HCT116 (cell line): Measurements from ENCODE around the gene MIDN. TPM values are rescaled to one million over a fixed set of nuclear protein-coding genes. Genes with fewer than 3 reads are reported as not detected.

ENCODE experiments used
- ATAC-seq: fragments of 200-7000 bp; cut with Tn5 transposase; 2 replicates; pipeline ENCODE4 v1.9.1; 2020; ENCODE audit warnings: mild to moderate bottlenecking, moderate library complexity
- BruUV-seq: library from RNA; stranded (reverse); fragments of 400-500 nt; replicated peaks from 2 replicates; lab custom pipeline; 2021; lab: Mats Ljungman, UMichigan
- CTCF ChIA-PET: fragments of 300-600 bp; sonication (Branson Sonifier 250); formaldehyde crosslinking; loops from one replicate; lab custom pipeline; 2021; ENCODE audit warnings: antibody characterized with exemption; lab: Charles Lee
- POLR2A ChIA-PET: fragments of 300-600, 350-600 bp; sonication (Branson Sonifier 250); formaldehyde crosslinking; loops from one replicate; lab custom pipeline; 2021; ENCODE audit warnings: antibody characterized with exemption; lab: Charles Lee
- RAD21 ChIA-PET, 2 experiments: fragments of 300-600 bp; sonication (Branson Sonifier 250); formaldehyde crosslinking; loops; one replicate each; lab custom pipeline; 2023; ENCODE audit warnings: low total read pairs in 2 of 2; ENCODE audit not compliant: uncharacterized antibody in 2 of 2, unreplicated experiment in 2 of 2, low non-redundant PET in 1 of 2; lab: Charles Lee
- DNase-seq: peaks from one replicate; pipeline ENCODE4 v3.0.0-alpha.2; 2010; ENCODE audit warnings: low read depth, low spot score
- H2AFZ ChIP-seq: fragments of 200-600 bp; shearing (Covaris generic), sonication (generic); 2 replicates; pipeline ENCODE4 v1.6.1; 2017; ENCODE audit warnings: low read depth, mixed run types, mixed read lengths, antibody characterized with exemption, low read length; ENCODE audit not compliant: poor library complexity, severe bottlenecking
- H3K27ac ChIP-seq: 2 replicates; pipeline ENCODE4 v1.5.1; 2012; ENCODE audit warnings: low read depth, low read length
- H3K27me3 ChIP-seq: fragments of 200-600 bp; sonication (generic); 2 replicates; pipeline ENCODE4 v1.6.1; 2016; ENCODE audit warnings: mixed run types, low read length, mixed read lengths; ENCODE audit not compliant: insufficient read depth
- H3K36me3 ChIP-seq, 2 experiments: fragments of 200-500 bp in 1 of 2; fragments of 200-600 bp in 1 of 2; sonication (Bioruptor generic) in 1 of 2; sonication (generic) in 1 of 2; 2 replicates each; pipeline versions ENCODE4 v1.5.1 to v1.6.1; 2014 to 2016; ENCODE audit warnings: low read length in 2 of 2, inconsistent platforms in 1 of 2, mixed read lengths in 1 of 2, mixed run types in 1 of 2; ENCODE audit not compliant: insufficient read depth in 2 of 2, control insufficient read depth in 1 of 2
- H3K4me1 ChIP-seq, 2 experiments: fragments of 200-600 bp in 1 of 2; sonication (generic) in 1 of 2; 2 replicates each; pipeline versions ENCODE4 v1.5.1 to v1.6.1; 2012 to 2017; ENCODE audit warnings: low read length in 2 of 2, inconsistent platforms in 1 of 2, mild to moderate bottlenecking in 1 of 2, mixed read lengths in 1 of 2, mixed run types in 1 of 2, moderate library complexity in 1 of 2; ENCODE audit not compliant: insufficient read depth in 2 of 2, control insufficient read depth in 1 of 2
- H3K4me2 ChIP-seq: fragments of 200-600 bp; sonication (generic); 2 replicates; pipeline ENCODE4 v1.6.1; 2017; ENCODE audit warnings: mixed run types, low read length, mixed read lengths
- H3K4me3 ChIP-seq, 2 experiments: fragments of 200-600 bp in 1 of 2; sonication (generic) in 1 of 2; replicated peaks in 1 of 2; 2 replicates each; pipeline ENCODE4 v1.5.1; 2011 to 2016; ENCODE audit warnings: low read length in 2 of 2, control low read depth in 1 of 2, low read depth in 1 of 2, mild to moderate bottlenecking in 1 of 2, mixed read lengths in 1 of 2, mixed run types in 1 of 2
- H3K79me2 ChIP-seq: fragments of 200-600 bp; sonication (generic); 2 replicates; pipeline ENCODE4 v1.6.1; 2017; ENCODE audit warnings: mild to moderate bottlenecking, mixed run types, low read length, moderate library complexity, mixed read lengths; ENCODE audit not compliant: insufficient read depth
- H3K9ac ChIP-seq: fragments of 200-600 bp; sonication (generic); 2 replicates; pipeline ENCODE4 v1.6.1; 2016; ENCODE audit warnings: low read length, mixed read lengths
- H3K9me2 ChIP-seq: fragments of 200-600 bp; sonication (generic), shearing (Covaris generic); 2 replicates; pipeline ENCODE4 v1.6.1; 2017; ENCODE audit warnings: mixed run types, mild to moderate bottlenecking, moderate library complexity; ENCODE audit not compliant: insufficient read depth
- H3K9me3 ChIP-seq, 2 experiments: fragments of 200-500 bp in 1 of 2; fragments of 200-600 bp in 1 of 2; sonication (Bioruptor generic) in 1 of 2; sonication (generic) in 1 of 2; 2 replicates each; pipeline ENCODE4 v1.6.1; 2014 to 2017; ENCODE audit warnings: low read length in 2 of 2, mixed read lengths in 2 of 2, inconsistent platforms in 1 of 2, low read depth in 1 of 2, mild to moderate bottlenecking in 1 of 2, mixed run types in 1 of 2, moderate library complexity in 1 of 2; ENCODE audit not compliant: control insufficient read depth in 1 of 2, insufficient read depth in 1 of 2
- H4K20me1 ChIP-seq: fragments of 200-600 bp; sonication (generic), shearing (Covaris generic); 2 replicates; pipeline ENCODE4 v1.6.1; 2017; ENCODE audit warnings: mixed run types, mild to moderate bottlenecking, moderate library complexity; ENCODE audit not compliant: insufficient read depth
- CBX3 ChIP-seq: IDR thresholded peaks from 2 replicates; pipeline ENCODE4 v1.6.1; 2012; ENCODE audit warnings: low read depth
- EGR1 ChIP-seq: IDR thresholded peaks from 2 replicates; pipeline ENCODE4 v1.6.1; 2012; ENCODE audit warnings: low read depth
- ELF1 ChIP-seq: IDR thresholded peaks from 2 replicates; pipeline ENCODE4 v1.6.1; 2012; ENCODE audit warnings: low read depth, borderline replicate concordance
- EZH2 ChIP-seq: fragments of 200-600 bp; sonication (generic); IDR thresholded peaks from 2 replicates; pipeline ENCODE4 v1.6.1; 2017; ENCODE audit warnings: antibody characterized with exemption, mixed run types
- EZH2phosphoT487 ChIP-seq: fragments of 200-600 bp; IDR thresholded peaks from 2 replicates; pipeline ENCODE4 v1.6.1; 2018; ENCODE audit warnings: antibody characterized with exemption, borderline replicate concordance
- FOSL1 ChIP-seq: IDR thresholded peaks from 2 replicates; pipeline ENCODE4 v1.6.1; 2012; ENCODE audit warnings: low read depth
- JUND ChIP-seq: IDR thresholded peaks from 2 replicates; pipeline ENCODE4 v1.6.1; 2012
- POLR2A ChIP-seq: IDR thresholded peaks from 2 replicates; pipeline ENCODE4 v1.7.0; 2011; ENCODE audit warnings: borderline replicate concordance; ENCODE audit not compliant: insufficient read depth, insufficient read length; ENCODE audit errors: extremely low read depth
- POLR2AphosphoS5 ChIP-seq: IDR thresholded peaks from 2 replicates; pipeline ENCODE4 v1.6.1; 2011; ENCODE audit warnings: mild to moderate bottlenecking, low read depth, low read length, moderate library complexity
- RAD21 ChIP-seq: IDR thresholded peaks from 2 replicates; pipeline ENCODE4 v1.6.1; 2012; ENCODE audit warnings: low read depth, mild to moderate bottlenecking
- SIN3A ChIP-seq: IDR thresholded peaks from 2 replicates; pipeline ENCODE4 v1.6.1; 2012; ENCODE audit warnings: low read depth
- SP1 ChIP-seq: IDR thresholded peaks from 2 replicates; pipeline ENCODE4 v1.6.1; 2012; ENCODE audit warnings: low read depth
- TCF7L2 ChIP-seq: IDR thresholded peaks from 2 replicates; pipeline ENCODE4 v1.7.0; 2011; ENCODE audit warnings: borderline replicate concordance, inconsistent platforms; ENCODE audit not compliant: insufficient read depth, insufficient read length; ENCODE audit errors: extremely low read depth
- YY1 ChIP-seq: IDR thresholded peaks from 2 replicates; pipeline ENCODE4 v1.6.1; 2011; ENCODE audit warnings: low read length, low read depth, moderate library complexity, mild to moderate bottlenecking; ENCODE audit not compliant: insufficient replicate concordance; ENCODE audit errors: extremely low read depth
- ZFX ChIP-seq: fragments of 450-650 bp; IDR thresholded peaks from 2 replicates; pipeline ENCODE4 v1.6.1; 2017
- ZNF274 ChIP-seq: fragments of 200-500 bp; sonication (Bioruptor generic); IDR thresholded peaks from 2 replicates; pipeline ENCODE4 v1.6.1; 2014; ENCODE audit warnings: mild to moderate bottlenecking, low read depth, low read length, inconsistent platforms
- intact Hi-C: fragments of 100-400 bp; cut with micrococcal nuclease; formaldehyde crosslinking; loops from 2 replicates; pipeline ENCODE4 v1.10.0; 2022
- total RNA-seq: library from RNA; stranded (reverse); gene quantifications from one replicate; pipeline ENCODE4 v1.2.1, GENCODE V29; 2021; ENCODE audit not compliant: unreplicated experiment
- TF ChIP-seq, protein P1 (sequence below): IDR thresholded peaks from 2 replicates; pipeline ENCODE4 v1.6.1; 2012
- TF ChIP-seq, protein P2 (sequence below): IDR thresholded peaks from 2 replicates; pipeline ENCODE4 v1.6.1; 2011; ENCODE audit warnings: mild to moderate bottlenecking, low read length, moderate library complexity; ENCODE audit not compliant: insufficient replicate concordance; ENCODE audit errors: extremely low read depth
- TF ChIP-seq, protein P3 (sequence below), 3 experiments: fragments of 200-600 bp in 1 of 3; sonication (generic) in 1 of 3; IDR thresholded peaks in 2 of 3; conservative IDR thresholded peaks in 1 of 3; 2 replicates each; pipeline ENCODE4 v1.5.1; 2012 to 2017; ENCODE audit warnings: low read depth in 2 of 3, low read length in 2 of 3, antibody characterized with exemption in 1 of 3, borderline replicate concordance in 1 of 3, control low read depth in 1 of 3, mild to moderate bottlenecking in 1 of 3, mixed read lengths in 1 of 3, mixed run types in 1 of 3, moderate library complexity in 1 of 3; ENCODE audit not compliant: insufficient read depth in 1 of 3
- TF ChIP-seq, protein P4 (sequence below): IDR thresholded peaks from 2 replicates; pipeline ENCODE4 v1.6.1; 2012

MIDN gene
- total RNA-seq, 1 experiment from 2014 or later, result 146 TPM

DNA sequence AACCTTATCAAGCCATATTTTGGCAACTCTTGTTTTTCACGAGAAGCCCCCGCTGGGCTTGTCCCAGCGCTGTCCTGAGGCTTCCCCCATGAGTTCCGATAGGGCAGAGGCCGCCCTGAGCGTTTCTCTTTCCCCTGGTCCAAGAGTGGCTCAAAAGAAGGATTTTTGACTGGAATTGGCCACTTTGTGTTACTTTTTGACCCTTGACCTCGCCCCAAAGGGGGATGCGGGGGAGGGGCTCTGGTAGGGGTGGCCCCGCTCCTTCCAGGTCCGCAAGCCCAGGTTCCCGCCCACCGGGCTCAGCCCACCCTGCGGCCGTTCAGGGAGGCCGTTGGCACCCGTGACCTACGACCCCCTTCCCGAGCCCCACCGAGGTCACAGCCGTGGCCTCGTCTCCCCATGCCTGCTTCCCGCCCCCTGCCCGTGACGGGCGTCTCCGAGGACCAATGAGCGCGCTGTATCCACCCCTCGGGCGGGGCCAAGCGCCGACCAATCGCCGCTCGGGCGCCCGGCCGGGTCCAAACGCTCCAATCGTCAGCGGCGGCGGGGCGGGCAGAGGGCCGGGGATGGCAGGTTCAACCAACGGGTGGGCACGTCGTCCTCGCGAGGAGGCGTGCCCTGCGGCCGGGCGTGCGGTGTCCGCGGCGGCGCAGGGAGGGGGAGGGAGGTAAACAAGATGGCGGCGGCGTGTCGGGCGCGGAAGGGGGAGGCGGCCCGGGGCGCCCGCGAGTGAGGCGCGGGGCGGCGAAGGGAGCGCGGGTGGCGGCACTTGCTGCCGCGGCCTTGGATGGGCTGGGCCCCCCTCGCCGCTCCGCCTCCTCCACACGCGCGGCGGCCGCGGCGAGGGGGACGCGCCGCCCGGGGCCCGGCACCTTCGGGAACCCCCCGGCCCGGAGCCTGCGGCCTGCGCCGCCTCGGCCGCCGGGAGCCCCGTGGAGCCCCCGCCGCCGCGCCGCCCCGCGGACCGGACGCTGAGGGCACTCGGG lies 43.0 kb upstream of the MIDN start, which contains the start of gene STK11:
STK11 (plus strand) TSS at position 665 of the 986 bp plus-strand sequence. CDS start 1,136 bp downstream, outside the sequence.
- Histone ChIP-seq H3K27ac (peak within 1 kb of the TSS; percentile 94), H3K9me3 (no peaks in the 10 kb centered on the region), H3K9me2 (no peaks in the 10 kb centered on the region), H2AFZ (no peak within 1 kb of the TSS), H3K36me3 (peaks cover 0 to 16% of the 10 kb centered on the region in 2 experiments; a peak in 2 of 4 replicates), H3K4me1 (peaks cover 38 to 47% of the 10 kb centered on the region in 2 experiments), H3K4me3 (peak within 1 kb of the TSS; percentile 82), H3K79me2 (peaks cover 43% of the 10 kb centered on the region), H3K9ac (peak within 1 kb of the TSS; percentile 85), H4K20me1 (no peaks in the 10 kb centered on the region), H3K4me2 (peak within 1 kb of the TSS; percentile 89), H3K27me3 (no peaks in the 10 kb centered on the region)
- ChIA-PET CTCF (no interaction called here), RAD21 (no interaction called here), POLR2A (no interaction called here)
- peak; percentile 89 for DNase-seq
- peak; percentile 98 for ATAC-seq
- no TSS peak for BruUV-seq
- intact Hi-C loops, result no loop called here
- TF ChIP-seq, protein P1, sequence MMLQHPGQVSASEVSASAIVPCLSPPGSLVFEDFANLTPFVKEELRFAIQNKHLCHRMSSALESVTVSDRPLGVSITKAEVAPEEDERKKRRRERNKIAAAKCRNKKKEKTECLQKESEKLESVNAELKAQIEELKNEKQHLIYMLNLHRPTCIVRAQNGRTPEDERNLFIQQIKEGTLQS, result no peak
- TF ChIP-seq SIN3A (no peak), SP1 (peak; percentile 98), ELF1 (no peak), JUND (no peak), RAD21 (no peak), FOSL1 (no peak), EGR1 (peak; percentile 50; the same call in 1 of the 2 replicates), CBX3 (no peak), EZH2 (no peak), ZFX (peak; percentile 77), TCF7L2 (no peak), ZNF274 (no peak), YY1 (peak; percentile 93), EZH2phosphoT487 (no peak), POLR2AphosphoS5 (peak; percentile 67), POLR2A (no peak)
- TF ChIP-seq, protein P2, sequence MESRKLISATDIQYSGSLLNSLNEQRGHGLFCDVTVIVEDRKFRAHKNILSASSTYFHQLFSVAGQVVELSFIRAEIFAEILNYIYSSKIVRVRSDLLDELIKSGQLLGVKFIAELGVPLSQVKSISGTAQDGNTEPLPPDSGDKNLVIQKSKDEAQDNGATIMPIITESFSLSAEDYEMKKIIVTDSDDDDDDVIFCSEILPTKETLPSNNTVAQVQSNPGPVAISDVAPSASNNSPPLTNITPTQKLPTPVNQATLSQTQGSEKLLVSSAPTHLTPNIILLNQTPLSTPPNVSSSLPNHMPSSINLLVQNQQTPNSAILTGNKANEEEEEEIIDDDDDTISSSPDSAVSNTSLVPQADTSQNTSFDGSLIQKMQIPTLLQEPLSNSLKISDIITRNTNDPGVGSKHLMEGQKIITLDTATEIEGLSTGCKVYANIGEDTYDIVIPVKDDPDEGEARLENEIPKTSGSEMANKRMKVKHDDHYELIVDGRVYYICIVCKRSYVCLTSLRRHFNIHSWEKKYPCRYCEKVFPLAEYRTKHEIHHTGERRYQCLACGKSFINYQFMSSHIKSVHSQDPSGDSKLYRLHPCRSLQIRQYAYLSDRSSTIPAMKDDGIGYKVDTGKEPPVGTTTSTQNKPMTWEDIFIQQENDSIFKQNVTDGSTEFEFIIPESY, result peak; percentile 47
- TF ChIP-seq, protein P3, sequence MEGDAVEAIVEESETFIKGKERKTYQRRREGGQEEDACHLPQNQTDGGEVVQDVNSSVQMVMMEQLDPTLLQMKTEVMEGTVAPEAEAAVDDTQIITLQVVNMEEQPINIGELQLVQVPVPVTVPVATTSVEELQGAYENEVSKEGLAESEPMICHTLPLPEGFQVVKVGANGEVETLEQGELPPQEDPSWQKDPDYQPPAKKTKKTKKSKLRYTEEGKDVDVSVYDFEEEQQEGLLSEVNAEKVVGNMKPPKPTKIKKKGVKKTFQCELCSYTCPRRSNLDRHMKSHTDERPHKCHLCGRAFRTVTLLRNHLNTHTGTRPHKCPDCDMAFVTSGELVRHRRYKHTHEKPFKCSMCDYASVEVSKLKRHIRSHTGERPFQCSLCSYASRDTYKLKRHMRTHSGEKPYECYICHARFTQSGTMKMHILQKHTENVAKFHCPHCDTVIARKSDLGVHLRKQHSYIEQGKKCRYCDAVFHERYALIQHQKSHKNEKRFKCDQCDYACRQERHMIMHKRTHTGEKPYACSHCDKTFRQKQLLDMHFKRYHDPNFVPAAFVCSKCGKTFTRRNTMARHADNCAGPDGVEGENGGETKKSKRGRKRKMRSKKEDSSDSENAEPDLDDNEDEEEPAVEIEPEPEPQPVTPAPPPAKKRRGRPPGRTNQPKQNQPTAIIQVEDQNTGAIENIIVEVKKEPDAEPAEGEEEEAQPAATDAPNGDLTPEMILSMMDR (IDR thresholded peaks at IDR 0.05 in 2 of 3, conservative IDR thresholded peaks at IDR 0.05 in 1 of 3; ENCODE audit: borderline replicate concordance in 1 of 3, insufficient read depth in 1 of 3, low read depth in 2 of 3, low read length in 2 of 3), result no peak
- TF ChIP-seq, protein P4, sequence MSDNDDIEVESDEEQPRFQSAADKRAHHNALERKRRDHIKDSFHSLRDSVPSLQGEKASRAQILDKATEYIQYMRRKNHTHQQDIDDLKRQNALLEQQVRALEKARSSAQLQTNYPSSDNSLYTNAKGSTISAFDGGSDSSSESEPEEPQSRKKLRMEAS, result peak; percentile 51; the same call in 1 of the 2 replicates
